ENCODE measurements around the gene EYS. TPM values are rescaled to one million over a fixed set of nuclear protein-coding genes. Genes with fewer than 3 reads are reported as not detected.
"Not testable (repeated sequence)": the region's sequence is repeated elsewhere in the genome, so short reads cannot be mapped to it uniquely, and the experiment has no call there.

The EYS gene
- total and polyA plus RNA-seq, 5 donors from 2014 or later: 0.03 to 0.09 (median 0.05) TPM; not detected in 1

DNA sequence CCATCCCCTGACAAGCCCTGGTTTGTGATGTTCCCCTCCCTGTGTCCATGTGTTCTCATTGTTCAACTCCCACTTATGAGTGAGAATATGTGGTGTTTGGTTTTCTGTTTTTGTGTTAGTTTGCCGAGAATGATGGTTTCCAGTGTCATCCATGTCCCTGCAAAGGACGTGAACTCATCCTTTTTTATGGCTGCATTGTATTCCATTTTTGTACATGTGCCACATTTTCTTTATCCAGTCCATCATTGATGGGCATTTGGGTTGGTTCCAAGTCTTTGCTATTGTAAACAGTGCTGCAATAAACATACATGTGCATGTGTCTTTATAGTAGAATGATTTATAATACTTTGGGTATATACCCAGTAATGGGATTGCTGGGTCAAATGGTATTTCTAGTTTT lies 1468.1 kb downstream of the EYS start:
- H3K4me3 ChIP-seq (ENCODE audit: low read depth, low read length); H3K36me3 Mint-ChIP-seq; H3K4me1 ChIP-seq (ENCODE audit: control insufficient read depth, insufficient read depth, low read length, poor library complexity, severe bottlenecking); H3K9me3 ChIP-seq (ENCODE audit: control insufficient read depth in 2 of 2, low read length in 2 of 2); H3K36me3 ChIP-seq (ENCODE audit: control insufficient read depth, insufficient read depth, low read length); H3K4me3 Mint-ChIP-seq; H3K27me3 ChIP-seq (ENCODE audit: control insufficient read depth, insufficient read depth, low read length); H3K4me1 Mint-ChIP-seq; ATAC-seq (ENCODE audit: low read depth in 2 of 2); H3K27ac ChIP-seq (ENCODE audit: insufficient read depth, low read length, poor library complexity, severe bottlenecking); H3K27me3 Mint-ChIP-seq; DNase-seq: not testable (repeated sequence)
- H3K9me3 Mint-ChIP-seq: peaks cover 0 to 19% (median 10%) of the 10 kb centered on the region in 7 donors
- H3K27ac Mint-ChIP-seq: peak overlapping the region in 1 of 3 donors; percentile 77

DNA sequence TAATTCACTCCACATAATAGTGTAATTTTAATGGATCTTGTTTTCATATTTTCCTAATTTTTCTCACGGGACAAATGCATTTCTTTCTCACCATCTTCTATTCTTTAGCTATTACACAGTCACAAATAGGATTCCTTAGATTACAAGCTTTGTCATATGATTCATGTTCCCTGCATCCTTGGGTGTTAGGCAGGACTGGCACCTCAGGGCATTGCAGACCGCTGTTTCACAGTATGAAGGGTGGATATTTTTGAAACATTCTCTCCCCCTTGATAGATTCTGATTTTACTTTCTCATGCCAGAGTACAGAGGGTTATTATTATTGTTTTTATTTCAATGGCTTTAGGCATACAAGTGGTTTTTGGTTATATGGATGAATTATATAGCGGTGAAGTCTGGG lies 1469.0 kb downstream of the EYS start:
- Histone ChIP-seq H3K4me1 (ENCODE audit: control insufficient read depth, insufficient read depth, low read length, poor library complexity, severe bottlenecking) (no peaks in the 10 kb centered on the region), H3K36me3 (ENCODE audit: control insufficient read depth, insufficient read depth, low read length) (no peaks in the 10 kb centered on the region), H3K9me3 (ENCODE audit: control insufficient read depth in 2 of 2, low read length in 2 of 2) (peaks cover 0 to 3% of the 10 kb centered on the region in 2 experiments), H3K27me3 (ENCODE audit: control insufficient read depth, insufficient read depth, low read length) (no peaks in the 10 kb centered on the region), H3K27ac (ENCODE audit: insufficient read depth, low read length, poor library complexity, severe bottlenecking) (no peak overlapping the region), H3K4me3 (ENCODE audit: low read depth, low read length) (no peak overlapping the region)
- Mint-ChIP-seq H3K9me3 (peaks cover 0 to 18% (median 10%) of the 10 kb centered on the region in 7 donors), H3K4me3 (no peak overlapping the region), H3K4me1 (no peaks in the 10 kb centered on the region), H3K27ac (no peak overlapping the region), H3K36me3 (no peaks in the 10 kb centered on the region), H3K27me3 (no peaks in the 10 kb centered on the region)
- ATAC-seq (ENCODE audit: low read depth in 2 of 2): no peak
- no peak for DNase-seq

DNA sequence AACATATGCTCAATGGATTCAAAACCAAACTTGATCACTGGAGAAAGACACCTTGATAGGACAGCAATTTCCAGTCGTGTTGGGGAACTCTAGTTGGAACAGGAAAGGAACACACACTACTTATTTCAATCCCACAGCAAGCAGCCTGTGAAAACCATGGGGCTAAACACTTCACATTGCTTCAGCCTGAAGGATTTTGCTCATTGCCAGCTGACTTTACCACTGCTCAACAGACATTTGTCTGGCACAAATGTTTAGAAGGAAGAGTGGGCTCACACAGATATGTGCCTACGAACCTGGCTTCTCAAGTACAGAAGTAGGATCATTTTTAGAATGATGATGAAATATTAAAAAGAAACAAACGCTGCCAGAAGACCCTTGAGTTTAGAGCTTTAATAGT lies 1473.3 kb downstream of the EYS start:
- H3K27ac ChIP-seq (ENCODE audit: insufficient read depth, low read length, poor library complexity, severe bottlenecking): no peak overlapping the region
- Mint-ChIP-seq H3K27me3 (no peaks in the 10 kb centered on the region), H3K4me1 (no peaks in the 10 kb centered on the region), H3K36me3 (no peaks in the 10 kb centered on the region), H3K27ac (no peak overlapping the region), H3K9me3 (peaks cover 0 to 4% (median 2%) of the 10 kb centered on the region in 7 donors), H3K4me3 (no peak overlapping the region)
- H3K27me3 ChIP-seq (ENCODE audit: control insufficient read depth, insufficient read depth, low read length): no peaks in the 10 kb centered on the region
- no peaks in the 10 kb centered on the region for H3K4me1 ChIP-seq (ENCODE audit: control insufficient read depth, insufficient read depth, low read length, poor library complexity, severe bottlenecking)
- no peak overlapping the region for H3K4me3 ChIP-seq (ENCODE audit: low read depth, low read length)
- no peaks in the 10 kb centered on the region for H3K9me3 ChIP-seq (ENCODE audit: control insufficient read depth in 2 of 2, low read length in 2 of 2)
- ATAC-seq (ENCODE audit: low read depth in 2 of 2) (no peak), DNase-seq (no peak)
- H3K36me3 ChIP-seq (ENCODE audit: control insufficient read depth, insufficient read depth, low read length): no peaks in the 10 kb centered on the region

GRCh38 chr6:64231928-64232327 lies 1475.1 kb downstream of the EYS start:
- Histone ChIP-seq H3K9me3 (ENCODE audit: control insufficient read depth in 2 of 2, low read length in 2 of 2) (no peaks in the 10 kb centered on the region), H3K36me3 (ENCODE audit: control insufficient read depth, insufficient read depth, low read length) (no peaks in the 10 kb centered on the region), H3K4me3 (ENCODE audit: low read depth, low read length) (no peak overlapping the region), H3K27ac (ENCODE audit: insufficient read depth, low read length, poor library complexity, severe bottlenecking) (no peak overlapping the region), H3K27me3 (ENCODE audit: control insufficient read depth, insufficient read depth, low read length) (no peaks in the 10 kb centered on the region), H3K4me1 (ENCODE audit: control insufficient read depth, insufficient read depth, low read length, poor library complexity, severe bottlenecking) (no peaks in the 10 kb centered on the region)
- H3K9me3 Mint-ChIP-seq: peaks cover 0 to 4% (median 0%) of the 10 kb centered on the region in 7 donors
- no peak overlapping the region for H3K27ac Mint-ChIP-seq
- no peak overlapping the region for H3K4me3 Mint-ChIP-seq
- H3K36me3 Mint-ChIP-seq: no peaks in the 10 kb centered on the region
- DNase-seq: no peak
- no peaks in the 10 kb centered on the region for H3K4me1 Mint-ChIP-seq
- ATAC-seq (ENCODE audit: low read depth in 2 of 2): no peak
- H3K27me3 Mint-ChIP-seq: no peaks in the 10 kb centered on the region

DNA sequence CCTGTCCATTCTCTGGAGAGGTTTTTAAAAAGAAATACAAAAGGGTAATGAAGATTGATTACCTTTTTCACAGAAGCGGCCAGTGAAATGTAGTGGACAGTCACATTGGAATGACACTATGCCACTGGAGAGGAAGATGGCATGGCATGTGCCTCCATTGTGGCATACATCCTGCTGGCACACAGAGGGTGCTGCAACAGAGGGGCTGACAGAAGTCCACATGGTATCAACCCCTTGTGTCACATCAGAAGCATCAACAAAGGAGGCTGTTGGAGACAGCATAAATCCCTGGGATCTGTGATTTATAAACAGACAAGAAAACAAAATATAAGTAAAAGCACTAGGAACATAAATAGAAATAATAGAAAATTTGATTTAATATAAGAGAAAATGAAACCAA lies 1476.5 kb downstream of the EYS start:
- ATAC-seq (ENCODE audit: low read depth in 2 of 2): no peak
- H3K36me3 Mint-ChIP-seq: no peaks in the 10 kb centered on the region
- no peak overlapping the region for H3K4me3 Mint-ChIP-seq
- Histone ChIP-seq H3K9me3 (ENCODE audit: control insufficient read depth in 2 of 2, low read length in 2 of 2) (no peaks in the 10 kb centered on the region), H3K4me1 (ENCODE audit: control insufficient read depth, insufficient read depth, low read length, poor library complexity, severe bottlenecking) (no peaks in the 10 kb centered on the region), H3K4me3 (ENCODE audit: low read depth, low read length) (no peak overlapping the region), H3K27me3 (ENCODE audit: control insufficient read depth, insufficient read depth, low read length) (no peaks in the 10 kb centered on the region), H3K36me3 (ENCODE audit: control insufficient read depth, insufficient read depth, low read length) (no peaks in the 10 kb centered on the region), H3K27ac (ENCODE audit: insufficient read depth, low read length, poor library complexity, severe bottlenecking) (no peak overlapping the region)
- DNase-seq: no peak
- H3K9me3 Mint-ChIP-seq: peaks cover 0 to 4% (median 0%) of the 10 kb centered on the region in 7 donors
- H3K27ac Mint-ChIP-seq: no peak overlapping the region
- no peaks in the 10 kb centered on the region for H3K4me1 Mint-ChIP-seq
- no peaks in the 10 kb centered on the region for H3K27me3 Mint-ChIP-seq

DNA sequence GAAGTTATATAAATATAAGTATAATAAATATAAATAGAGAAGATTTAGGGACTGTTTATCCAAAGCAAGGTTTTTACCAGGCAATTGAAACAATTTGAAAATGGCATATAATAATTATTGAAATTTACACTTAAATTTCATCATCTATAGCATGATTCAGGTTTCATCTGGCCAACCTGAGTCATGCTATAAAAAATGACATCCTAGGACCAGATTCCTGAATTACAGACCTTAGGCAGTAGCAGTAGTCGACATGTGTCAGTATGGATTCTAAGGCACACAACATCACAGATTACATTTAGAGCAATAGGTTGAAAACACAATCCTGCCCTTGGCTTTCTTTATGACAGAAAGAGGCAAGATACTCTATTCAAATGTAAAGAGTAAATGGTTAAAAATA lies 1479.2 kb downstream of the EYS start:
- peaks cover 0 to 4% (median 0%) of the 10 kb centered on the region in 7 donors for H3K9me3 Mint-ChIP-seq
- no peak for ATAC-seq (ENCODE audit: low read depth in 2 of 2)
- no peak overlapping the region for H3K27ac ChIP-seq (ENCODE audit: insufficient read depth, low read length, poor library complexity, severe bottlenecking)
- no peak overlapping the region for H3K4me3 ChIP-seq (ENCODE audit: low read depth, low read length)
- no peaks in the 10 kb centered on the region for H3K4me1 ChIP-seq (ENCODE audit: control insufficient read depth, insufficient read depth, low read length, poor library complexity, severe bottlenecking)
- H3K9me3 ChIP-seq (ENCODE audit: control insufficient read depth in 2 of 2, low read length in 2 of 2): no peaks in the 10 kb centered on the region
- no peak overlapping the region for H3K27ac Mint-ChIP-seq
- no peaks in the 10 kb centered on the region for H3K27me3 Mint-ChIP-seq
- no peaks in the 10 kb centered on the region for H3K36me3 ChIP-seq (ENCODE audit: control insufficient read depth, insufficient read depth, low read length)
- no peak for DNase-seq
- no peaks in the 10 kb centered on the region for H3K4me1 Mint-ChIP-seq
- H3K4me3 Mint-ChIP-seq: no peak overlapping the region
- H3K27me3 ChIP-seq (ENCODE audit: control insufficient read depth, insufficient read depth, low read length): no peaks in the 10 kb centered on the region
- no peaks in the 10 kb centered on the region for H3K36me3 Mint-ChIP-seq

DNA sequence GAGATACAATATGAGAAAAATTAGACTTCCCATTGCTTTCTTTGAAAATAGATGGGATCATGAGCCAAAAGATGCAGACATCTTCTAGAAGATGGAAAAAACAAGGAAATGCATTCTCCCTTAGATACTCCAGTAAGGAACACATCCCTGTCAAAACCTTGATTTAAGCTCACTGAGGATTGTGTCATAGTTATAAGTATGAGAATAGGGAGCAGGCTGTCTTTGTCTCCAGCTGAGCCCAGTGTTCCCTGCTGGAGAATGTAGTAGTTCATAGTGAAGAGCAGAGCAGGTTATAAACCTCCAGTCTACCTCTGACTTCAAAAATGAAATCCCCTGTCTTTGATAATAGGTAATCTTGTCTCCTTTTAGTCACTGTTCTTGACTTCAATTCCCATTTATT lies 1481.5 kb downstream of the EYS start:
- DNase-seq: no peak
- no peaks in the 10 kb centered on the region for H3K27me3 ChIP-seq (ENCODE audit: control insufficient read depth, insufficient read depth, low read length)
- no peak overlapping the region for H3K4me3 ChIP-seq (ENCODE audit: low read depth, low read length)
- no peak overlapping the region for H3K27ac Mint-ChIP-seq
- H3K36me3 Mint-ChIP-seq: no peaks in the 10 kb centered on the region
- no peaks in the 10 kb centered on the region for H3K9me3 ChIP-seq (ENCODE audit: control insufficient read depth in 2 of 2, low read length in 2 of 2)
- no peak overlapping the region for H3K27ac ChIP-seq (ENCODE audit: insufficient read depth, low read length, poor library complexity, severe bottlenecking)
- no peak for ATAC-seq (ENCODE audit: low read depth in 2 of 2)
- no peaks in the 10 kb centered on the region for H3K36me3 ChIP-seq (ENCODE audit: control insufficient read depth, insufficient read depth, low read length)
- peaks cover 0 to 3% (median 0%) of the 10 kb centered on the region in 7 donors for H3K9me3 Mint-ChIP-seq
- H3K4me1 Mint-ChIP-seq: no peaks in the 10 kb centered on the region
- H3K4me1 ChIP-seq (ENCODE audit: control insufficient read depth, insufficient read depth, low read length, poor library complexity, severe bottlenecking): no peaks in the 10 kb centered on the region
- no peaks in the 10 kb centered on the region for H3K27me3 Mint-ChIP-seq
- H3K4me3 Mint-ChIP-seq: no peak overlapping the region

GRCh38 chr6:64224819-64225218 lies 1482.2 kb downstream of the EYS start:
- no peak overlapping the region for H3K4me3 ChIP-seq (ENCODE audit: low read depth, low read length)
- DNase-seq (no peak), ATAC-seq (ENCODE audit: low read depth in 2 of 2) (no peak)
- H3K27ac ChIP-seq (ENCODE audit: insufficient read depth, low read length, poor library complexity, severe bottlenecking): no peak overlapping the region
- Mint-ChIP-seq H3K9me3 (peaks cover 0 to 6% (median 0%) of the 10 kb centered on the region in 7 donors), H3K4me3 (no peak overlapping the region), H3K27me3 (no peaks in the 10 kb centered on the region), H3K4me1 (no peaks in the 10 kb centered on the region), H3K27ac (no peak overlapping the region), H3K36me3 (no peaks in the 10 kb centered on the region)
- H3K9me3 ChIP-seq (ENCODE audit: control insufficient read depth in 2 of 2, low read length in 2 of 2): no peaks in the 10 kb centered on the region
- no peaks in the 10 kb centered on the region for H3K4me1 ChIP-seq (ENCODE audit: control insufficient read depth, insufficient read depth, low read length, poor library complexity, severe bottlenecking)
- no peaks in the 10 kb centered on the region for H3K27me3 ChIP-seq (ENCODE audit: control insufficient read depth, insufficient read depth, low read length)
- H3K36me3 ChIP-seq (ENCODE audit: control insufficient read depth, insufficient read depth, low read length): no peaks in the 10 kb centered on the region
